CD1c-positive myeloid dendritic cell (primary cell): ENCODE results near the gene CSH1.
A peak's percentile ranks its signal among the peaks of the same experiment; 100 is the strongest.
"Not testable (repeated sequence)": the region's sequence is repeated elsewhere in the genome, so short reads cannot be mapped to it uniquely, and the experiment has no call there.

Experiments used
- DNase-seq: peaks from one replicate; pipeline ENCODE4 v3.0.0-alpha.2; 2016; ENCODE audit errors: extremely low spot score

Gene CSH1

GRCh38 chr17:63928966-63929695 lies 32.8 kb upstream of the CSH1 start:
- DNase-seq, result no peak

- DNase-seq, result no peak
Measured at GRCh38 chr17:63928172-63928666, 31.8 kb upstream of the CSH1 start.

- DNase-seq, result no peak
Measured at GRCh38 chr17:63927464-63928171, 31.2 kb upstream of the CSH1 start.

DNA sequence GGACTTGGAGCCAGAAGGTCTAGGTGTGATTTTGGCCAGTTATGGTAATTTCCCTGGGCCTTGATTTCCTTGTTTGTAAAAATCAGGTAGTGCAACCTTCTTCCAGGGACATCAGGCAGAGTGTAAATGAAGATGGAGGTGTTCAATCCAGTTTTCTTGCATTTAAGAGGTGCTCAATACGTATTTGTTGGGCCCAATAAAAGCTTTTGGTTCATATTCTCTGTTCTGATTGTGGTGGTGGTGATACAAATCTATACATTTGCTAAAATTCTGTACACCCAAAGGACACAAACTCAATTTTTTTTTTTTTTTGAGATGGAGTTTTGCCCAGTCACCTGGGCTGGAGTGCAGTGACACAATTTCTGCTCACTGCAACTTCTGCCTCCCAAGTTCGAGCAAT lies 29.8 kb upstream of the CSH1 start:
- no peak for DNase-seq

DNA sequence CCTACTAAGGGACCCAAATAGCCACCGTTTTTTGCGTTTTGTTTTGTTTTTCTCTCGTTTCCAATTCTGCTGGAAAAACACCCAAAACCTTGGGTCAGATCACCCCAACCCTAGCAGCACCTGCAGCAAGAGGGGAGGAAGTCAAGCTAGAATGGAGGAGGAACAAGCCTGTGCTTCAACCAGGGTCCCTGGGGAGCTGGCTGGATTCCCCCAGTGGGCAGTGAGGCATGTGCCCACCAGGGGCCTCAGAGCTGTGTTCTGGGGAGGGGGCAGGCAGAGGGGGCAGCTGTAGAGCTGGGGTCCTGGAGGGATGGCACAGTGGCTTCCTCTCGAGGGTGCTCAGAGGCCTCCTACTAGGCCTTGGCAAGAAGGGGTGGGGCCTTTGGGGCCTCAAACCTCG lies 29.2 kb upstream of the CSH1 start:
- DNase-seq, result no peak

DNA sequence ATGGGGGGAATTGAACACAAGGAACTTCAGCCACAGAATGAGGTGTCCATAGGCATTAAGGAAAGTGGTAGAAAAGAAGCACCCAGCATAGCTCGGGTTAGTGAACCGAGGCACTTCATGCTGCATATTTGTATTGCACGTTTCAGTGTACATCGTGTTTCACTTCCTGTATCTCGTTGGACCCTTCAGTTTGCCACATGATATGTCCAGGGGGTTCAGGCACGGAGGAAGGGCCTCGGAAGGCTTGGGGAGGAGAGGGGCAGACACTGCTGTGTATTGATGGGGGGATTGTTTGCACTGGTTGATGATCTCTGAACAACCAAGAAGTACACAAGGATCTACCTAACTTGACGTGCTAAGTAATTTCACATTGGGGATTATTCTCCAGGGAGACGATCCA lies 26.0 kb upstream of the CSH1 start:
- peak; percentile 12 for DNase-seq

- DNase-seq, result not testable (repeated sequence)
Measured at GRCh38 chr17:63920779-63921178, 24.4 kb upstream of the CSH1 start.

- not testable (repeated sequence) for DNase-seq
Measured at GRCh38 chr17:63920050-63920449, 23.7 kb upstream of the CSH1 start.

GRCh38 chr17:63919311-63919723 lies 22.9 kb upstream of the CSH1 start:
- peak; percentile 78 for DNase-seq

GRCh38 chr17:63918789-63919305 lies 22.5 kb upstream of the CSH1 start, which contains the start of gene GH1:
Gene GH1 (minus strand): TSS chr17:63918839. CDS start chr17:63918776, 63 bp downstream.
- not testable (repeated sequence) for DNase-seq

DNA sequence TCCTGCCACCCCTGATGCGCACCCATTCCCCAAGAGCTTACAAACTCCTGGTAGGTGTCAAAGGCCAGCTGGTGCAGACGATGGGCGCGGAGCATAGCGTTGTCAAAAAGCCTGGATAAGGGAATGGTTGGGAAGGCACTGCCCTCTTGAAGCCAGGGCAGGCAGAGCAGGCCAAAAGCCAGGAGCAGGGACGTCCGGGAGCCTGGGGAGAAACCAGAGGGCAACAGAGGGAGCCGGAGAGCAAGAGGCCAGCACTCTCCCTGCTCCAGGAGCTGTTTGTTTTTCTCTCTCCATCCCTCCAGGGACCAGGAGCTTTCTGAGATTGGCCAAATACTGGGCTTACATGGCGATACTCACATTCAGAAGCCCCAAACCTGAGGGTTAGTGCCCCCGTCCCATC lies 21.9 kb upstream of the CSH1 start:
- DNase-seq, result no peak

- no peak for DNase-seq
Measured at GRCh38 chr17:63917646-63918045, 21.3 kb upstream of the CSH1 start.

GRCh38 chr17:63917206-63917605 lies 20.8 kb upstream of the CSH1 start:
- not testable (repeated sequence) for DNase-seq

- no peak for DNase-seq
Measured at GRCh38 chr17:63916566-63917185, 20.3 kb upstream of the CSH1 start.

DNA sequence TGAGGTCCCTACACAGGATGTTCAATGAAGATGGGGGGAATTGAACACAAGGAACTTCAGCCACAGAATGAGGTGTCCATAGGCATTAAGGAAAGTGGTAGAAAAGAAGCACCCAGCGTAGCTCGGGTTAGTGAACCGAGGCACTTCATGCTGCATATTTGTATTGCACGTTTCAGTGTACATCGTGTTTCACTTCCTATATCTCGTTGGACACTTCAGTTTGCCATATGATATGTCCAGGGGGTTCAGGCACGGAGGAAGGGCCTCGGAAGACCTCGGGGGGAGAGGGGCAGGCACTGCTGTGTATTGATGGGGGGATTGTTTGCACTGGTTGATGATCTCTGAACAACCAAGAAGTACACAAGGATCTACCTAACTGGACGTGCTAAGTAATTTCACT lies 19.4 kb upstream of the CSH1 start:
- DNase-seq, result peak; percentile 21

DNA sequence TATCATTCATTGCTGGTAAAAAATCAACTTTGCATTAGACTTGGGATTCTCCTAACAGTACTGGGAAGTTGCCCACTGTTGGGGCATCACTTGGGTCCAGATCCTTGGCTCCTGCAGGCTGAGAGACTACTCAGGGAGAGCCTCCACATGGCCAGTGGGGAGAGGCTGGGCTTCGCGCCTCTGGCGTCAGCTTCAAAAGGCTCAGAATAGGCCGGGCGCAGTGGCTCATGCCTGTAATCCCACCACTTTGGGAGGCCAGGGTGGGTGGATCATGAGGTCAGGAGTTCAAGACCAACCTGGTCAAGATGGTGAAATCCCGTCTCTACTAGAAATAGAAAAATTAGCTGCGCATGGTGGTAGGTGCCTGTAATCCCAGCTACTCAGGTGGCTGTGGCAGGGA lies 18.1 kb upstream of the CSH1 start:
- DNase-seq, result no peak

DNA sequence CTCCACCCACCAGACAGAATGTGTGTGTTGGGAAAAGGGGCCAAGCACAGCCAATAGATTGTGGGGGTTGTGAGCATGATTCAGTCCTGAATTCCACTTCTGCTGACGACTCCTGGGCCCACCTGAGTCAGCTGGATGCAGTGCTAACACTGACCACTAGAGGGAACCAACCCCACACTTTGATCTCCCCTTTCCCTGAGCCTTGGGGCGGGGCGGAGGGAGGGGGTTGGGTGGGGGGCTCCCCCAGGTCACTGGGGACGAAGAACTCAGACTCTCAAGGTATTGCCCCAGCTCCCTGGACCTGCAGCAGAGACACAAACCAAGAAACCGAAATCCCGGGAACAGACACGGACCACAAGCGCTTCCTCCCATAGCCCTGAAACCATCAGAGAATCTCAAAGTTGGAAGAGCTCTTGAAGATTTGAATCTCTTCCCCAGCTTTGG lies 15.3 kb upstream of the CSH1 start:
- peak; percentile 55 for DNase-seq

DNA sequence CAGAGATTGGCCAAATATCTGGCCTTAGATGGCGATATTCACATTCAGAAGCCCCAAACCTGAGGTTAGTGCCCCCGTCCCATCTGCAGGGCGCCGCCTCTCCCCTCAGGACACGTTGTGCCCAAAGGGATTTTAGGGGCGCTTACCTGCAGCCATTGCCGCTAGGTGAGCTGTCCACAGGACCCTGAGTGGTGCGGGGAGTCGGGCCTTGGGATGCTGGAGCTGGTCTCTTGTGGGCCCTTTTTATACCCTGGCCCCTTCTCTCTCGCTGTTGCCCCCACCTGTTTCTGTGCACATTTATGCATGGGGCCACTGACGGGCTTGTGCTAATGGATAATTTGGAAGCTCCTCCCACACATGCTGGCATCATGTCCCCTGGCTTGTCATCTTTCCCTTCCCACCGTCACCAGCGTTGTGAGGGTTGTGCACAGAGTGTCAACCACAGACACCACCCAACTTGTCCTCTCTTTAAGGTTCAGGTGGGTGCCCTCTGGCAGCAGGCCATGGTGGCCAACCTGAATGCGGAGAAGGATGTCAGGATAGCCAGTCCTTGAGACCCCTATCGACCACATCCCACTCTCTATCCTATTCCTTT lies 14.8 kb upstream of the CSH1 start, which contains the start of gene CSHL1:
Gene CSHL1 (minus strand): TSS at position 218 of the 595 bp plus-strand sequence. CDS start 62 bp downstream, at position 156.
- DNase-seq, result no peak

DNA sequence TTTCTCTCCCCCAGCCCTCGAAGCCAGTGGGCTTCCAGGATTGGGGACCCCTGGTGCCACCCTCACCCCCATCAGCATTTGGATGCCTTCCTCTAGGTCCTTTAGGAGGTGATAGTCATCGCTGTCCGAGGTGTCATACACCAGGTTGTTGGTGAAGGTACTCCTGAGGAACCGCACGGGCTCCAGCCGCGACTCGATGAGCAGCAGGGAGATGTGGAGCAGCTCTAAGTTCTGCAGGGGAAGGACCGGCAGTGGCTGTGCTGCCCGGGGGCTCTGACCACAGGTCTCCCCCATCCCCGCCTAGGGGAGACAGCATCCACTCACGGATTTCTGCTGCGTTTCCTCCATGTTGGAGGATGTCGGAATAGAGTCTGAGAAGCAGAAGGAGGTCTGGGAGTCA lies 13.7 kb upstream of the CSH1 start:
- DNase-seq, result no peak

DNA sequence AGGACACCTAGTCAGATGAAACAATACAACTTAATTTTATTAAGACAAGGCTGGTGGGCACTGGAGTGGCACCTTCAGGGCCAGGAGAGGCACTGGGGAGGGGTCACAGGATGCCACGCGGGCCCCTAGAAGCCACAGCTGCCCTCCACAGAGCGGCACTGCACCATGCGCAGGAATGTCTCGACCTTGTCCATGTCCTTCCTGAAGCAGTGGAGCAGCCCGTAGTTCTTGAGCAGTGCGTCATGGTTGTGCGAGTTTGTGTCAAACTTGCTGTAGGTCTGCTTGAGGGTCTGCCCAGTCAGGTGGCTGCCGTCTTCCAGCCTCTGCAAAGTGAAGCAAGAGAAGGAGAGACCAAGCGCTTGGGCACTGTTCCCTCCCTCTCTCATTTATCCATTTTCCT lies 13.2 kb upstream of the CSH1 start:
- not testable (repeated sequence) for DNase-seq

GRCh38 chr17:63907161-63907778 lies 10.9 kb upstream of the CSH1 start:
- DNase-seq, result peak; percentile 8
